ENCODE results near the gene CERS6. TPM values are rescaled to one million over a fixed set of nuclear protein-coding genes. Genes with fewer than 3 reads are reported as not detected.

The CERS6 gene
- total and polyA plus RNA-seq, 12 donors, result 5.0 to 110 (median 29.6) TPM

DNA sequence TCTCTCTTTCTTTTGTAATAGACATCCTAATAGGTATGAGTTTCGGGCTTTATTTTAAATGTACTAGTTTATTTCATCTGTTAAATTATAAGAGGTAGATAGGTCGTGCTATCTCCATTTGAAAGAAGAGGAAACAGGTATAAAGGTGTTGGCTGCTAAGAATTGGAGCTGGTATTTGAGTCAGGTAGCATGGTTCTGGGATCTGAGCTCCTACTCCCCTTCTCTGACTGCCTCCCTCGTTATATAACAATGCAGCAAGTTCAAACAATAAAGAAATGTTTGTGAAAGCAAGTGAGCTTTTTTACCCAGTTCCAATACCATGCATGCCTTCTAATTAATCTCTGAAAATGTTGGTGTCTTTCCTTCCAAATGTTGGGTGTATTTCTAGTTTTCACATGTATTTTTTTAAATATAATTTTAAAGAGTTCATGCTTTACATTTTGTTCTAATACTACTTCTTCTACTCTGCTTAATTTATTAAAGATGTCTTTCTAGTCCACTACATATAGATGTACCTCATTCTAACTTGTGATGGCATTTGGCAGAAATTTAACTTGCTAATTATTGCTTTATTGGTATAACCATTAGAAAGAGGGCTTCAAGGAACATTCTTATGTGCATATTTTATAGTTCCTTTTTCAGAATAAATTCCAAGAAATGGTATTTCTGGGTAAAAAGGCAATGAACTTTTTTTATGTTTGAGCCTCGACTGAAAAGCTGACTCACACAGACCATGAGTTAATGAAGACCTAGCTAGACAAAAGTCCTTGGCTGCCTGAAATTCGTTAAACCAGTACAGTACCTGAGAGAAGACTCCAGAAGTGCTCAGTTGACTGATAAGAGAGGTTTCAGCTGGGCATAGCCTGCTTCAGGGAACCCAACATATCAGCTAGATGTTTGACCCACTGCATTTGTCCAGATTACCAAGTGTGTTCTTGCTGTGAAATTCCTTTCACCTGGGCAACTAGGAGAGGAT, 133.5 kb downstream of the CERS6 start:
- Histone ChIP-seq H3K9me3 (replicated peaks in 1 of 3) (no peaks in the 10 kb centered on the region), H3K36me3 (replicated peaks in 1 of 2) (no peaks in the 10 kb centered on the region), H3K27ac (no peak overlapping the region), H3K4me1 (replicated peaks in 1 of 2) (peaks cover 4 to 5% of the 10 kb centered on the region in 2 donors), H3K27me3 (no peaks in the 10 kb centered on the region), H3K4me3 (no peak overlapping the region)
- DNase-seq, result no peak
- intact Hi-C loops (cut with DNase I), result no loop called here
- TF ChIP-seq, protein P1, sequence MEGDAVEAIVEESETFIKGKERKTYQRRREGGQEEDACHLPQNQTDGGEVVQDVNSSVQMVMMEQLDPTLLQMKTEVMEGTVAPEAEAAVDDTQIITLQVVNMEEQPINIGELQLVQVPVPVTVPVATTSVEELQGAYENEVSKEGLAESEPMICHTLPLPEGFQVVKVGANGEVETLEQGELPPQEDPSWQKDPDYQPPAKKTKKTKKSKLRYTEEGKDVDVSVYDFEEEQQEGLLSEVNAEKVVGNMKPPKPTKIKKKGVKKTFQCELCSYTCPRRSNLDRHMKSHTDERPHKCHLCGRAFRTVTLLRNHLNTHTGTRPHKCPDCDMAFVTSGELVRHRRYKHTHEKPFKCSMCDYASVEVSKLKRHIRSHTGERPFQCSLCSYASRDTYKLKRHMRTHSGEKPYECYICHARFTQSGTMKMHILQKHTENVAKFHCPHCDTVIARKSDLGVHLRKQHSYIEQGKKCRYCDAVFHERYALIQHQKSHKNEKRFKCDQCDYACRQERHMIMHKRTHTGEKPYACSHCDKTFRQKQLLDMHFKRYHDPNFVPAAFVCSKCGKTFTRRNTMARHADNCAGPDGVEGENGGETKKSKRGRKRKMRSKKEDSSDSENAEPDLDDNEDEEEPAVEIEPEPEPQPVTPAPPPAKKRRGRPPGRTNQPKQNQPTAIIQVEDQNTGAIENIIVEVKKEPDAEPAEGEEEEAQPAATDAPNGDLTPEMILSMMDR (IDR thresholded peaks at IDR 0.05), result no peak
- no peak for TF ChIP-seq POLR2A (IDR thresholded peaks at IDR 0.05)
- WGBS, 4 donors, result 62 to 68% (median 65%) methylated on average over 5 of the region's 5 CpGs

GRCh38 chr2:168592181-168592831, 136.2 kb downstream of the CERS6 start:
- H3K9me3 ChIP-seq (replicated peaks in 1 of 3), result no peaks in the 10 kb centered on the region
- H3K27me3 ChIP-seq, result no peaks in the 10 kb centered on the region
- no peak overlapping the region for H3K4me3 ChIP-seq
- H3K27ac ChIP-seq, result no peak overlapping the region
- intact Hi-C loops (cut with DNase I), result no loop called here
- DNase-seq, result no peak
- 92 to 96% (median 95%) methylated on average over 3 of the region's 3 CpGs for WGBS, 4 donors
- H3K36me3 ChIP-seq (replicated peaks in 1 of 2), result no peaks in the 10 kb centered on the region
- peaks cover 0 to 4% of the 10 kb centered on the region in 2 donors for H3K4me1 ChIP-seq (replicated peaks in 1 of 2)
- TF ChIP-seq POLR2A (IDR thresholded peaks at IDR 0.05), result no peak
- TF ChIP-seq, protein P1 (IDR thresholded peaks at IDR 0.05), result no peak

- no peaks in the 10 kb centered on the region for H3K27me3 ChIP-seq
- DNase-seq, result no peak
- no peak overlapping the region for H3K27ac ChIP-seq
- intact Hi-C loops (cut with DNase I), result no loop called here
- no peaks in the 10 kb centered on the region for H3K36me3 ChIP-seq (replicated peaks in 1 of 2)
- H3K4me3 ChIP-seq, result no peak overlapping the region
- H3K4me1 ChIP-seq (replicated peaks in 1 of 2), result peaks cover 0 to 4% of the 10 kb centered on the region in 2 donors
- WGBS, 4 donors, result 75 to 89% (median 87%) methylated on average over 1 of the region's 1 CpG
- TF ChIP-seq, protein P1 (IDR thresholded peaks at IDR 0.05), result no peak
- no peak for TF ChIP-seq POLR2A (IDR thresholded peaks at IDR 0.05)
- no peaks in the 10 kb centered on the region for H3K9me3 ChIP-seq (replicated peaks in 1 of 3)
Measured at GRCh38 chr2:168593713-168594112, 137.6 kb downstream of the CERS6 start.

GRCh38 chr2:168594778-168595177, 138.7 kb downstream of the CERS6 start:
- WGBS, 4 donors, result 76 to 85% (median 84%) methylated on average over 1 of the region's 1 CpG
- TF ChIP-seq, protein P1 (IDR thresholded peaks at IDR 0.05), result no peak
- no peak for TF ChIP-seq POLR2A (IDR thresholded peaks at IDR 0.05)
- no peaks in the 10 kb centered on the region for H3K9me3 ChIP-seq (replicated peaks in 1 of 3)
- no peaks in the 10 kb centered on the region for H3K36me3 ChIP-seq (replicated peaks in 1 of 2)
- no peak for DNase-seq
- no peaks in the 10 kb centered on the region for H3K27me3 ChIP-seq
- no peak overlapping the region for H3K27ac ChIP-seq
- intact Hi-C loops (cut with DNase I), result no loop called here
- no peaks in the 10 kb centered on the region for H3K4me1 ChIP-seq (replicated peaks in 1 of 2)
- no peak overlapping the region for H3K4me3 ChIP-seq
